Memory B cell (primary cell): ENCODE results near the gene ACER1.
A peak's percentile ranks its signal among the peaks of the same experiment; 100 is the strongest.

Experiments used
- ATAC-seq: fragments of 150-1000 bp; cut with Tn5 transposase; 2 replicates; pipeline ENCODE4 v1.10.0; 2021; ENCODE audit warnings: low read depth, mild to moderate bottlenecking, moderate library complexity
- DNase-seq, 2 donors: peaks; one replicate each; pipeline ENCODE4 v3.0.0; 2022; ENCODE audit warnings: low spot score in 2 of 2
- H3K27ac Mint-ChIP-seq: one replicate; pipeline ENCODE4 v1.8.0; 2022; ENCODE audit warnings: mild to moderate bottlenecking, moderate library complexity, mixed read lengths
- H3K27me3 Mint-ChIP-seq: one replicate; pipeline ENCODE4 v1.8.0; 2022; ENCODE audit warnings: mixed read lengths
- H3K36me3 Mint-ChIP-seq: one replicate; pipeline ENCODE4 v1.8.0; 2022; ENCODE audit warnings: mild to moderate bottlenecking, mixed read lengths
- H3K4me1 Mint-ChIP-seq: one replicate; pipeline ENCODE4 v1.8.0; 2022; ENCODE audit warnings: mixed read lengths
- H3K4me3 Mint-ChIP-seq: one replicate; pipeline ENCODE4 v1.8.0; 2022; ENCODE audit warnings: mild to moderate bottlenecking, moderate library complexity, mixed read lengths
- H3K9me3 Mint-ChIP-seq: one replicate; pipeline ENCODE4 v1.8.0; 2022; ENCODE audit warnings: mixed read lengths

The ACER1 gene

GRCh38 chr19:6260912-6261650 lies 72.3 kb downstream of the ACER1 start:
- Mint-ChIP-seq H3K9me3 (peaks cover 2% of the 10 kb centered on the region), H3K4me1 (peaks cover 27% of the 10 kb centered on the region), H3K36me3 (peaks cover 29% of the 10 kb centered on the region), H3K27me3 (no peaks in the 10 kb centered on the region), H3K27ac (no peak overlapping the region), H3K4me3 (no peak overlapping the region)
- no peak for DNase-seq
- ATAC-seq: no peak

DNA sequence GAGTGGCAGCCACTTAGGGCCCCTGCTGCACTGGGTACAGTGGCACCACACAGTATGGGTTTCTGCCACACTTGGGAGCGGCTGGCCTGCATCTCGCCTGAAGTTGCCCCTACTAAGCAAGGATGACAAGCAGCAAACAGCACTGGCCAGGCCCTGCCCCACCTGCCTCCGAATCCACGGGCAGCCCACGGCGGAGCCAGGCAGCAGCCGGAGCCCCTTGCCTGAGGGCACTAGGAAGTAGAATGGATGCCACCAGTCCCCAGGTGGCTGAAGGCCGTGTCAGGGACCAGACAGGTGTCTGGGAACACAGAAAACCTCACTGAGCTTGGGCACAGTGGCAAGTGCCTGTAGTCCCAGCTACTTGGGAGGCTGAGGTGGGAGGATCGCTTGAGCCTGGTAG lies 73.0 kb downstream of the ACER1 start:
- H3K27ac Mint-ChIP-seq: no peak overlapping the region
- H3K9me3 Mint-ChIP-seq: peaks cover 2% of the 10 kb centered on the region
- no peaks in the 10 kb centered on the region for H3K27me3 Mint-ChIP-seq
- DNase-seq (no peak), ATAC-seq (no peak)
- no peak overlapping the region for H3K4me3 Mint-ChIP-seq
- peaks cover 29% of the 10 kb centered on the region for H3K36me3 Mint-ChIP-seq
- H3K4me1 Mint-ChIP-seq: peaks cover 27% of the 10 kb centered on the region

GRCh38 chr19:6259312-6259861 lies 74.0 kb downstream of the ACER1 start:
- peaks cover 32% of the 10 kb centered on the region for H3K36me3 Mint-ChIP-seq
- H3K27ac Mint-ChIP-seq: peak overlapping the region; percentile 78
- H3K27me3 Mint-ChIP-seq: no peaks in the 10 kb centered on the region
- H3K4me1 Mint-ChIP-seq: peaks cover 27% of the 10 kb centered on the region
- ATAC-seq (no peak), DNase-seq (no peak)
- peaks cover 2% of the 10 kb centered on the region for H3K9me3 Mint-ChIP-seq
- no peak overlapping the region for H3K4me3 Mint-ChIP-seq

- no peaks in the 10 kb centered on the region for H3K27me3 Mint-ChIP-seq
- DNase-seq (no peak), ATAC-seq (no peak)
- peaks cover 2% of the 10 kb centered on the region for H3K9me3 Mint-ChIP-seq
- H3K36me3 Mint-ChIP-seq: peaks cover 32% of the 10 kb centered on the region
- peaks cover 27% of the 10 kb centered on the region for H3K4me1 Mint-ChIP-seq
- no peak overlapping the region for H3K4me3 Mint-ChIP-seq
- peak overlapping the region; percentile 78 for H3K27ac Mint-ChIP-seq
Measured at GRCh38 chr19:6258812-6259311, 74.5 kb downstream of the ACER1 start.
